Measurements from ENCODE around the gene ZEB2.

DNA sequence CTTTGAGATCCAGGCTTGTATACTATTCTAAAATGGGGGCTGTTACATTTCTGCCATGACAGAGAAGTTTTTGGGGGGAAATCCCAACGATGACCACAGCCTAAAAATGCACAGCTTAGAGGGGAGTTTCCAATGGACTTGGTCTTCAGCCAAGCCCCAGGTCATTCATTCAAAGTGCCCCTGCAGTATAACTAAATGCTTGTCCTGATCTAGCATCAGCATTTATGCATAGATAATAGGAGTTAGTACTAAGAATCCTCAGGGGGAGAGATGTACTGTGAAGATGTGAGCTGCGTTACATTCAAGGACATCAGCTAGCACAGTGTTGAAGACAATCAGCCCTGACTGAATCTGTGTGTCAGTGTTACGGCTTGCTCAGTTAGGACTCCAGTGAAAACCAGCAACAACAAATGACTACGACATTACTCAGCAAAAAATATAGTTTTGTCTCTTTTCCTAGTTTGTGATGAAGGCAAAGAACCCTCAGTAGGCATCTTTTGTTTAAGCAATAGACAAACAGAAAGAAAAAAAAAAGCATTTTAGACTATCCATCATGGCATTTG, 160.9 kb downstream of the ZEB2 start:
- TF ChIP-seq, protein P1, sequence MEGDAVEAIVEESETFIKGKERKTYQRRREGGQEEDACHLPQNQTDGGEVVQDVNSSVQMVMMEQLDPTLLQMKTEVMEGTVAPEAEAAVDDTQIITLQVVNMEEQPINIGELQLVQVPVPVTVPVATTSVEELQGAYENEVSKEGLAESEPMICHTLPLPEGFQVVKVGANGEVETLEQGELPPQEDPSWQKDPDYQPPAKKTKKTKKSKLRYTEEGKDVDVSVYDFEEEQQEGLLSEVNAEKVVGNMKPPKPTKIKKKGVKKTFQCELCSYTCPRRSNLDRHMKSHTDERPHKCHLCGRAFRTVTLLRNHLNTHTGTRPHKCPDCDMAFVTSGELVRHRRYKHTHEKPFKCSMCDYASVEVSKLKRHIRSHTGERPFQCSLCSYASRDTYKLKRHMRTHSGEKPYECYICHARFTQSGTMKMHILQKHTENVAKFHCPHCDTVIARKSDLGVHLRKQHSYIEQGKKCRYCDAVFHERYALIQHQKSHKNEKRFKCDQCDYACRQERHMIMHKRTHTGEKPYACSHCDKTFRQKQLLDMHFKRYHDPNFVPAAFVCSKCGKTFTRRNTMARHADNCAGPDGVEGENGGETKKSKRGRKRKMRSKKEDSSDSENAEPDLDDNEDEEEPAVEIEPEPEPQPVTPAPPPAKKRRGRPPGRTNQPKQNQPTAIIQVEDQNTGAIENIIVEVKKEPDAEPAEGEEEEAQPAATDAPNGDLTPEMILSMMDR (conservative IDR thresholded peaks at IDR 0.05; ENCODE audit: low read length) = no peak
- no peak for TF ChIP-seq EZH2phosphoT487 (IDR thresholded peaks at IDR 0.05; ENCODE audit: borderline replicate concordance)

All from Loucy (cell line).